Neural cell (in vitro differentiated cells): ENCODE data around the gene CNTN4. TPM values are rescaled to one million over a fixed set of nuclear protein-coding genes. Genes with fewer than 3 reads are reported as not detected.

Experiments
- H2AFZ ChIP-seq: fragments of 200-600, 300-800 bp; sonication (generic), shearing (Covaris generic); 2 replicates; pipeline ENCODE4 v1.6.0; 2014; ENCODE audit warnings: low read depth, mild to moderate bottlenecking, antibody characterized with exemption, low read length, moderate library complexity
- H3F3A ChIP-seq: fragments of 200-600 bp; shearing (Covaris generic); 2 replicates; pipeline ENCODE4 v1.6.1; 2016; ENCODE audit warnings: mild to moderate bottlenecking, moderate library complexity, mixed read lengths, antibody characterized with exemption, low read length; ENCODE audit not compliant: insufficient read depth, poor library complexity, severe bottlenecking
- H3K27ac ChIP-seq: fragments of 200-600, 300-800 bp; sonication (generic), shearing (Covaris generic); 2 replicates; pipeline ENCODE4 v1.5.1; 2014; ENCODE audit warnings: mild to moderate bottlenecking, low read length, moderate library complexity
- H3K27me3 ChIP-seq: fragments of 300-800, 200-600 bp; sonication (generic), shearing (Covaris generic); 2 replicates; pipeline ENCODE4 v1.6.0; 2014; ENCODE audit warnings: mild to moderate bottlenecking, low read depth, low read length, moderate library complexity; ENCODE audit not compliant: insufficient read depth
- H3K36me3 ChIP-seq: fragments of 300-800, 200-600 bp; sonication (generic), shearing (Covaris generic); 2 replicates; pipeline ENCODE4 v1.5.1; 2014; ENCODE audit warnings: mild to moderate bottlenecking, antibody characterized with exemption, low read length, moderate library complexity; ENCODE audit not compliant: insufficient read depth
- H3K4me2 ChIP-seq: fragments of 300-800, 200-600 bp; sonication (generic), shearing (Covaris generic); 2 replicates; pipeline ENCODE4 v1.6.0; 2014; ENCODE audit warnings: mild to moderate bottlenecking, low read length
- H3K4me3 ChIP-seq: fragments of 300-800, 200-600 bp; sonication (generic), shearing (Covaris generic); 2 replicates; pipeline ENCODE4 v1.5.1; 2014; ENCODE audit warnings: mild to moderate bottlenecking, low read length, moderate library complexity
- H3K79me2 ChIP-seq: fragments of 200-600 bp; shearing (Covaris generic); replicated peaks from 2 replicates; pipeline ENCODE4 v1.6.0; 2014; ENCODE audit warnings: mild to moderate bottlenecking, low read length, moderate library complexity; ENCODE audit not compliant: insufficient read depth
- H3K9ac ChIP-seq: fragments of 300-800, 200-600 bp; sonication (generic), shearing (Covaris generic); 2 replicates; pipeline ENCODE4 v1.6.1; 2016; ENCODE audit warnings: mild to moderate bottlenecking, low read length, mixed read lengths
- H3K9me2 ChIP-seq: fragments of 200-600 bp; shearing (Covaris generic); 2 replicates; pipeline ENCODE4 v1.6.1; 2016; ENCODE audit warnings: mild to moderate bottlenecking, low read length, mixed read lengths; ENCODE audit not compliant: insufficient read depth
- H3K9me3 ChIP-seq: fragments of 200-600, 300-800 bp; sonication (generic), shearing (Covaris generic); 2 replicates; pipeline ENCODE4 v1.6.1; 2016; ENCODE audit warnings: mild to moderate bottlenecking, mixed run types, low read length, moderate library complexity, mixed read lengths
- H4K20me1 ChIP-seq: fragments of 200-600 bp; shearing (Covaris generic); 2 replicates; pipeline ENCODE4 v1.6.1; 2016; ENCODE audit warnings: mild to moderate bottlenecking, mixed run types; ENCODE audit not compliant: insufficient read depth
- CTCF ChIP-seq: fragments of 450-650 bp; IDR thresholded peaks from 2 replicates; pipeline ENCODE4 v1.5.1; 2014; ENCODE audit warnings: antibody characterized with exemption, mild to moderate bottlenecking, moderate library complexity; ENCODE audit not compliant: poor library complexity, severe bottlenecking
- EP300 ChIP-seq: fragments of 450-650 bp; conservative IDR thresholded peaks from 2 replicates; pipeline ENCODE4 v1.6.1; 2014; ENCODE audit warnings: antibody characterized with exemption, mild to moderate bottlenecking, moderate library complexity; ENCODE audit not compliant: poor library complexity, severe bottlenecking
- EZH2 ChIP-seq: fragments of 200-600, 300-800 bp; shearing (Covaris generic), sonication (generic); IDR thresholded peaks from 2 replicates; pipeline ENCODE4 v1.6.1; 2014; ENCODE audit warnings: antibody characterized with exemption, low read length, borderline replicate concordance, mild to moderate bottlenecking; ENCODE audit not compliant: insufficient read depth, poor library complexity, severe bottlenecking
- MXI1 ChIP-seq: fragments of 450-650 bp; conservative IDR thresholded peaks from 2 replicates; pipeline ENCODE4 v1.6.1; 2014; ENCODE audit warnings: antibody characterized with exemption, mild to moderate bottlenecking; ENCODE audit not compliant: poor library complexity, severe bottlenecking
- POLR2AphosphoS5 ChIP-seq: IDR thresholded peaks from 2 replicates; pipeline ENCODE4 v1.6.1; 2012
- RAD21 ChIP-seq: fragments of 450-650 bp; conservative IDR thresholded peaks from 2 replicates; pipeline ENCODE4 v1.6.1; 2014; ENCODE audit warnings: antibody characterized with exemption, mild to moderate bottlenecking, moderate library complexity
- REST ChIP-seq: IDR thresholded peaks from 2 replicates; pipeline ENCODE4 v1.6.1; 2012; ENCODE audit warnings: borderline replicate concordance
- SMC3 ChIP-seq: fragments of 450-650 bp; conservative IDR thresholded peaks from 2 replicates; pipeline ENCODE4 v1.6.1; 2014; ENCODE audit warnings: antibody characterized with exemption, mild to moderate bottlenecking, moderate library complexity; ENCODE audit not compliant: poor library complexity
- TAF1 ChIP-seq: IDR thresholded peaks from 2 replicates; pipeline ENCODE4 v1.6.1; 2012; ENCODE audit warnings: low read depth
- polyA plus RNA-seq: library from polyadenylated mRNA; depleted of rRNA; stranded (reverse); fragments of >200 nt; gene quantifications from 2 replicates; pipeline ENCODE4 v1.2.3, GENCODE V29; 2014

CNTN4 gene
- polyA plus RNA-seq, 1 donor from 2014 or later = 10.6 TPM

- Histone ChIP-seq H3K27me3 (no peaks in the 10 kb centered on the region), H2AFZ (no peak overlapping the region), H3K4me2 (peak overlapping the region; percentile 31), H3K36me3 (no peaks in the 10 kb centered on the region), H3K4me3 (peak overlapping the region; percentile 45), H3K9ac (peak overlapping the region; percentile 4), H3K9me3 (no peaks in the 10 kb centered on the region), H3K79me2 (no peaks in the 10 kb centered on the region), H3F3A (peaks cover 10% of the 10 kb centered on the region), H4K20me1 (no peaks in the 10 kb centered on the region), H3K9me2 (no peaks in the 10 kb centered on the region), H3K27ac (peak overlapping the region; percentile 46)
- peak; percentile 29 for TF ChIP-seq POLR2AphosphoS5
- peak; percentile 68 for TF ChIP-seq EP300
- TF ChIP-seq SMC3 = no peak
Measured at GRCh38 chr3:2823031-2823430, 724.4 kb downstream of the CNTN4 start.

- H3K9ac ChIP-seq = no peak overlapping the region
- H3K27ac ChIP-seq = peak overlapping the region; percentile 46
- no peak overlapping the region for H2AFZ ChIP-seq
- H3K4me3 ChIP-seq = peak overlapping the region; percentile 45
- peak overlapping the region; percentile 31 for H3K4me2 ChIP-seq
- TF ChIP-seq SMC3 = no peak
- TF ChIP-seq EP300 = no peak
- no peak for TF ChIP-seq CTCF
- no peak for TF ChIP-seq TAF1
- no peak for TF ChIP-seq POLR2AphosphoS5
- TF ChIP-seq EZH2 = no peak
- no peak for TF ChIP-seq RAD21
- no peak for TF ChIP-seq MXI1
- no peak for TF ChIP-seq REST
- H3F3A ChIP-seq = peaks cover 10% of the 10 kb centered on the region
- no peaks in the 10 kb centered on the region for H3K36me3 ChIP-seq
- H3K79me2 ChIP-seq = no peaks in the 10 kb centered on the region
- no peaks in the 10 kb centered on the region for H3K27me3 ChIP-seq
- H3K9me3 ChIP-seq = no peaks in the 10 kb centered on the region
- H3K9me2 ChIP-seq = no peaks in the 10 kb centered on the region
- no peaks in the 10 kb centered on the region for H4K20me1 ChIP-seq
Measured at GRCh38 chr3:2823437-2824211, 725.0 kb downstream of the CNTN4 start.
